ENCODE measurements around the gene P2RY6.

P2RY6 gene

GRCh38 chr11:73340164-73340563, 68.0 kb downstream of the P2RY6 start:
- Histone ChIP-seq H3K27ac (ENCODE audit: low read length) (no peak overlapping the region), H3K27me3 (ENCODE audit: control insufficient read depth in 1 of 2, insufficient read depth in 2 of 2, low read length in 2 of 2) (no peaks in the 10 kb centered on the region), H3K36me3 (ENCODE audit: control insufficient read depth in 2 of 2, insufficient read depth in 2 of 2, low read length in 2 of 2) (peaks cover 0 to 4% of the 10 kb centered on the region in 2 donors), H3K9me3 (ENCODE audit: control insufficient read depth in 2 of 2, low read length in 2 of 2) (no peaks in the 10 kb centered on the region), H3K4me3 (ENCODE audit: low read length in 2 of 2) (no peak overlapping the region), H3K9ac (ENCODE audit: low read length in 2 of 2) (peak overlapping the region in 1 of 2 donors; percentile 29), H3K4me1 (ENCODE audit: control insufficient read depth, insufficient read depth, low read length) (peaks cover 62% of the 10 kb centered on the region)

- Histone ChIP-seq H3K4me3 (ENCODE audit: low read length in 2 of 2) (peak overlapping the region; percentile 37 to 73), H3K27me3 (ENCODE audit: control insufficient read depth in 1 of 2, insufficient read depth in 2 of 2, low read length in 2 of 2) (no peaks in the 10 kb centered on the region), H3K27ac (ENCODE audit: low read length) (no peak overlapping the region), H3K9me3 (ENCODE audit: control insufficient read depth in 2 of 2, low read length in 2 of 2) (no peaks in the 10 kb centered on the region), H3K9ac (ENCODE audit: low read length in 2 of 2) (peak overlapping the region in 1 of 2 donors; percentile 4), H3K36me3 (ENCODE audit: control insufficient read depth in 2 of 2, insufficient read depth in 2 of 2, low read length in 2 of 2) (peaks cover 3 to 7% of the 10 kb centered on the region in 2 donors), H3K4me1 (ENCODE audit: control insufficient read depth, insufficient read depth, low read length) (peaks cover 63% of the 10 kb centered on the region)
Observed at GRCh38 chr11:73342633-73343032, 70.5 kb downstream of the P2RY6 start.

GRCh38 chr11:73343076-73343873, 71.1 kb downstream of the P2RY6 start:
- peak overlapping the region; percentile 44 to 73 for H3K4me3 ChIP-seq (ENCODE audit: low read length in 2 of 2)
- no peaks in the 10 kb centered on the region for H3K9me3 ChIP-seq (ENCODE audit: control insufficient read depth in 2 of 2, low read length in 2 of 2)
- peak overlapping the region; percentile 11 for H3K27ac ChIP-seq (ENCODE audit: low read length)
- peak overlapping the region; percentile 29 to 39 for H3K9ac ChIP-seq (ENCODE audit: low read length in 2 of 2)
- H3K36me3 ChIP-seq (ENCODE audit: control insufficient read depth in 2 of 2, insufficient read depth in 2 of 2, low read length in 2 of 2), result peaks cover 10 to 13% of the 10 kb centered on the region in 2 donors
- peaks cover 57% of the 10 kb centered on the region for H3K4me1 ChIP-seq (ENCODE audit: control insufficient read depth, insufficient read depth, low read length)
- no peaks in the 10 kb centered on the region for H3K27me3 ChIP-seq (ENCODE audit: control insufficient read depth in 1 of 2, insufficient read depth in 2 of 2, low read length in 2 of 2)

- Histone ChIP-seq H3K4me1 (ENCODE audit: control insufficient read depth, insufficient read depth, low read length) (peaks cover 53% of the 10 kb centered on the region), H3K4me3 (ENCODE audit: low read length in 2 of 2) (peak overlapping the region; percentile 37 to 62), H3K9me3 (ENCODE audit: control insufficient read depth in 2 of 2, low read length in 2 of 2) (no peaks in the 10 kb centered on the region), H3K27ac (ENCODE audit: low read length) (peak overlapping the region; percentile 31), H3K27me3 (ENCODE audit: control insufficient read depth in 1 of 2, insufficient read depth in 2 of 2, low read length in 2 of 2) (no peaks in the 10 kb centered on the region), H3K36me3 (ENCODE audit: control insufficient read depth in 2 of 2, insufficient read depth in 2 of 2, low read length in 2 of 2) (peaks cover 12 to 16% of the 10 kb centered on the region in 2 donors), H3K9ac (ENCODE audit: low read length in 2 of 2) (peak overlapping the region; percentile 5 to 39)
Observed at GRCh38 chr11:73344191-73344607, 72.1 kb downstream of the P2RY6 start.

- peaks cover 47% of the 10 kb centered on the region for H3K4me1 ChIP-seq (ENCODE audit: control insufficient read depth, insufficient read depth, low read length)
- peaks cover 12 to 16% of the 10 kb centered on the region in 2 donors for H3K36me3 ChIP-seq (ENCODE audit: control insufficient read depth in 2 of 2, insufficient read depth in 2 of 2, low read length in 2 of 2)
- no peaks in the 10 kb centered on the region for H3K27me3 ChIP-seq (ENCODE audit: control insufficient read depth in 1 of 2, insufficient read depth in 2 of 2, low read length in 2 of 2)
- peak overlapping the region; percentile 31 for H3K27ac ChIP-seq (ENCODE audit: low read length)
- peak overlapping the region in 1 of 2 donors; percentile 29 for H3K9ac ChIP-seq (ENCODE audit: low read length in 2 of 2)
- no peak overlapping the region for H3K4me3 ChIP-seq (ENCODE audit: low read length in 2 of 2)
- H3K9me3 ChIP-seq (ENCODE audit: control insufficient read depth in 2 of 2, low read length in 2 of 2), result no peaks in the 10 kb centered on the region
Observed at GRCh38 chr11:73345481-73346160, 73.5 kb downstream of the P2RY6 start.

GRCh38 chr11:73346186-73346935, 74.2 kb downstream of the P2RY6 start:
- H3K9me3 ChIP-seq (ENCODE audit: control insufficient read depth in 2 of 2, low read length in 2 of 2), result no peaks in the 10 kb centered on the region
- peaks cover 12 to 17% of the 10 kb centered on the region in 2 donors for H3K36me3 ChIP-seq (ENCODE audit: control insufficient read depth in 2 of 2, insufficient read depth in 2 of 2, low read length in 2 of 2)
- H3K9ac ChIP-seq (ENCODE audit: low read length in 2 of 2), result no peak overlapping the region
- peaks cover 52% of the 10 kb centered on the region for H3K4me1 ChIP-seq (ENCODE audit: control insufficient read depth, insufficient read depth, low read length)
- no peak overlapping the region for H3K27ac ChIP-seq (ENCODE audit: low read length)
- H3K4me3 ChIP-seq (ENCODE audit: low read length in 2 of 2), result no peak overlapping the region
- no peaks in the 10 kb centered on the region for H3K27me3 ChIP-seq (ENCODE audit: control insufficient read depth in 1 of 2, insufficient read depth in 2 of 2, low read length in 2 of 2)

- H3K36me3 ChIP-seq (ENCODE audit: control insufficient read depth in 2 of 2, insufficient read depth in 2 of 2, low read length in 2 of 2), result peaks cover 12 to 17% of the 10 kb centered on the region in 2 donors
Observed at GRCh38 chr11:73347067-73347466, 74.9 kb downstream of the P2RY6 start.

More at GRCh38 chr11:73347067-73347466, 74.9 kb downstream of the P2RY6 start:
- peak overlapping the region; percentile 2 for H3K27ac ChIP-seq (ENCODE audit: low read length)
- H3K4me1 ChIP-seq (ENCODE audit: control insufficient read depth, insufficient read depth, low read length), result peaks cover 49% of the 10 kb centered on the region
- no peak overlapping the region for H3K4me3 ChIP-seq (ENCODE audit: low read length in 2 of 2)
- no peaks in the 10 kb centered on the region for H3K9me3 ChIP-seq (ENCODE audit: control insufficient read depth in 2 of 2, low read length in 2 of 2)
- H3K9ac ChIP-seq (ENCODE audit: low read length in 2 of 2), result no peak overlapping the region
- no peaks in the 10 kb centered on the region for H3K27me3 ChIP-seq (ENCODE audit: control insufficient read depth in 1 of 2, insufficient read depth in 2 of 2, low read length in 2 of 2)

All from stomach smooth muscle (tissue), 2 donors.